Cerebellar nuclear complex (tissue), 1 donor: ENCODE results near the gene LRRC36.

Experiments
- DNase-seq, 2 experiments: peaks; one replicate each; lab custom pipeline; 2025; lab: John Stamatoyannopoulos, UW

LRRC36 gene

DNA sequence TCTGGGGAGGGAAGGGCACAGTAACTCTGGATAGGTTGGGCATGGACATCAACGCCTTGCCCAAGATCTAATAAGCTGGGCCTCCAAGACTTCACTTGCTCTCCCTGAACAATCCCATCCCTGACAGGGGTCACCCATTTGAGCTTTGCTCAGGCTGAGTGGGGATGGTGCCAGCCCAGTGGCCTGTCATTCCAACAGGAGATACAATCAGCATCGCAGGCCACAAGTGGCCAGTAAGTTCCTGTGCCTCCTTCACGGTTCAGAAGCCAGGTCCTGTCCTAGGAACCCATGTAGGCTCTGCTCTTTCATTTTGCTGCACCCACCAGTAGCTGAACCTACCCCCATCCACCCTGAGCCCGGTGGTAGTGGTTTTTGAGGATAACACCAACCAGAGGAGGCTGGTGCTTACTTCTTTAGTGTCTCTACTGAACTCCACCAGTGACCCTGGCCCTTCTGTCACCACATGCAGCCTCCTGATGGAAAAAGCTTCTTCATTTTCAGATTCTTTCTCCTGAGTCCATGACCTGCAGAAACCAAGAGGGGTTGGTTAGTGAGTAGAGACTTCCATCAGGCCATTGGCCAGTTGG, 32.4 kb upstream of the LRRC36 start:
- DNase-seq: no peak

GRCh38 chr16:67294938-67295361, 31.7 kb upstream of the LRRC36 start:
- no peak for DNase-seq

- DNase-seq: no peak
Observed at GRCh38 chr16:67296420-67296819, 30.2 kb upstream of the LRRC36 start.

DNA sequence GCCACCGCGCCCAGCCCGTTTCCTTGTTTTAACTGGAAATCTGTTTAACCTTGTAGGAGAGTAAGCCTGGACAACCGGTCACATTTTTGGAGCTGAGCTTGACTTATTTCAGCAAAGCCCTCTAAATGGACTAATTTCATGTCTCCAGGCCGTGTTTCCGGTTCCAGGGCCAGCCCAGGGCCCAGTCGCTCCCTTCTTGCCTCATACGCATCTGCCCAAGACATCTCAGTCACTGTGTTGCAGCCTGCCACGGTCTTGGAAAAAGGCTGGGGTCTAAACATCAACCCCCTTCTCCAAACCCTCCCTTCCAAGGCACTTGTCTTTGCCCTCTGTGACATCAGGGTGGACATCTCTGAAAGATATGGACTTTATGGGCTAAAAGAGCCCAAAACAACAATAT, 28.3 kb upstream of the LRRC36 start:
- no peak for DNase-seq

DNA sequence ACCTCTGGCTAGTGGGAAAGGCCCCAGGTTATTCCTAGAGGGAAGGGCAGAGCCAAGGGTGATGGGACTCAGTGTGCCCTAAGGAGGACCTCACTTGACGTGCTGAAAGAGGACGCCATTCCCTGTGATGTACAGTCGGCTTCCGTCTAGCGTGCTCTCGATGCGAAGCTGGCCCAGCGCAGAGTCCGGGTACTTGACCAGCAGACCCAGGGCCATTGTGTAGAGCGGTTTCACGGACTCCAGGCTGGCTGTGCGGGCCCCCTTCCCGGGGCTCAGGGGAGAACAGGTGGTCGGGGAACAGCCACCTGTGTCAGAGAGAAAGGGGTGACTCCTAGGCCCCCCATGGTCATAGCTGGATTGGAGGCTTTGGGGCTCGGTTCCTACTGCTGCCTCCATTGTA, 27.3 kb upstream of the LRRC36 start:
- DNase-seq: no peak

DNA sequence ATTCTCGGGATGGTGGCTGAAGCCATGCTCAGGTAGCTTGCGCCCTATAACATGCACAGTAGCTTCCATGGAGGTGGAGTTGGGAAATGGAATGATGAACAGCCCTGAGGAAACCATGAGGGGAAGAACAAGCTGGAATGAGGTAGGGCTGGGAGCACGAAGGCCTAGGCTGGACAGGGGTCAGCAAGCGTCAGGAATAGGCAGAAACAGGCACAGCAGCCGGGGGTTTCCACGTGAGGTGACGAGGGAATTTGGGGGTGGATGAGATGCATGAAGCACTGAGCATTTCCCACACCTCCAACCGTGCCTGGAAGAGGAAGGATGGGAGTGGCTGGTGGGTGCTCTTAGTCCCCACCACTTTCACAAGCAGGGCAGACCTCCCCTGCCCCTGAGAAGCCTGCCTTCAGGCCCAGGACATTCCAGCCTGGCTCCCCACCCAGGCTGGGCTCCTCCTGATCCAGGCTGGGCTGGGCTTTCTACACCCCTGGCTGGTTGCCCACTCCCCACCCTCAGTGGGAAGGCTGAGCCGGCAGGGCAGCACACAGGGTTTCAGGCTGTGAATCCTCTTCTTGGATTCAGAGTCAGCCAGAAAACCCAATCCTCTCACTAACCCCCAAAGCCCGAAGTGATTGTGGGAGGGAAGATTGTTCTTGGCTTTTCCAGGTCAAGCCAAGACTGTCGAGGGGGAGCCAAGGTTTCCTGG, 25.4 kb upstream of the LRRC36 start:
- no peak for DNase-seq

- DNase-seq: no peak
Observed at GRCh38 chr16:67302076-67302475, 24.5 kb upstream of the LRRC36 start.

DNA sequence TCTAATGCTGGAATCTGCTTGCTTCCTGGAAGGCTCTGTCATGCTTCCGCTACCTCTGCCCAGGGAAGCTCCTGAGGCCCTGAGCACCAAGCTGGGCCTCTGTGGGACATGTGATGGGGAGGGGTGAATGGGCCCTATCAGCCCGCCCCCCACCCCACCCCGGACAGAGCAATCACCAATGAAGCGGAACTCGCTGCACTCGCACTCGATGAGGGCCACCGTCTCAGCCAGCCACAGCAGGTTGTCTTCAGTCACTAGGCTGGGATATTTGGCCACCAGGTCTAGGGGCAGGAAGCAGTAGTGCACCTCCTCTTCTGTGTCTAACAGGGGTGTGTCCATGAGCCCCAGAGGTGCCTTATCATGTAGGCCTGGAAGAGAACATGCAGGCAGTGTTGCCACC, 23.6 kb upstream of the LRRC36 start:
- DNase-seq: no peak

GRCh38 chr16:67304020-67304419, 22.6 kb upstream of the LRRC36 start:
- no peak for DNase-seq

DNA sequence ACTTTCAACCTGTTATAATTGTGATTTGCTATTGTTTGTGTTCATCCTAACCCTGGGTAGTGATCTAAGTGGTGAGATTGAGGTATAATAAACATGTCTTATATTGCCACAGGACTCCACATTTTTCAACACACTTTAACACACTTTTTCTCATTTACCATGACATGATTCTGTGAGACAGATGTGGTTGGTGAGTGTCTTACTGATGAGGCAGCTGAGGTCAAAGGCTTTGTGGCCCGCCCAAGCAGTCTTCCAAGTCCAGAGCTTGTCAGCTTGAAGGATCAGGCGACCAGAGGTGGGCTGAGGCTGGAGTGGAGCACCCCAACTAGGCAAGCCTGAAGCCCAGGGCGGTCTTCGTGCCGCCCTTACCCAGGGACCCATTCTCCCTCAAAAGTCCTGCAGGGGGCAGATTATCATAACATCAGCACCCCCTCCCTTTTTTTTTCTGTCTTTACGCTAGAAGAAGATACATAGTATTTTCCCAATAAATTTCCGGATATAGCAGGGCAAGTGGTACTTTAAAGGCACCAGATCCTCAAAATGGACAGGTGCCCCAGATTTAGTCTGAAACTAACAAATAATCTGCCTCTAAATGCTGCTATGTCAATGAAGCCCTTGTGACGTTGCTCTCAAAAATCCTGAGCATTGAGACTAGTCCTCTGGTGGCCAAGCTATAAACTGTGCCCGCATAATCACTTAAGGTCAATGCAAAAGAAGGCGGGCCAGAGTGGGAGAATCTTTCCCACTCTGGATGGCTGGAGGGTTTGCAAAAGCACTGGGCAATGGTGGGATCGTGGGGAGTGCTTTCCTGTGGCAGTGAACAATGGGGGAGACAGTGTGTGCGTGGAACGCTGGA, 21.2 kb upstream of the LRRC36 start:
- no peak for DNase-seq

DNA sequence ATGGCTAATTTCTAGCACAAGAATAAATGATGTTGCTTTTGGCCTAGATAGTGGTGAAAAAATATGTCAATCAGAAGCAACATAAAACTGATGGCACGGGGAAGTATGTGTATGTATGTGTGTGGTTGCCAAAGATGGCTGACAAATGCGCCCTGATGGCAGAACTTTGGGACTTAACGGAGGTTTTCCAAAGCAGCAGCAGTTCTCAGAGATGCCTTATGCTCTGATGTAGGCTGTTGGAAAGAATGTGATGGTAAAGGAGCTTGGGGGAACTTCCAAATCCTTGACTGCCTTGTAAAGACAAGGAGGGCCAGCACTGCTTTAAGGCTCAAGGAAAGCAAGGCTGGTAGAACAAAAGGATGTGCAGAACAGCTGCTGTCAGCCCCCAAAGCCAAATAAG, 16.1 kb upstream of the LRRC36 start:
- DNase-seq: no peak

- DNase-seq: no peak
Observed at GRCh38 chr16:67311607-67312488, 14.8 kb upstream of the LRRC36 start.

GRCh38 chr16:67312719-67313118, 13.9 kb upstream of the LRRC36 start:
- no peak for DNase-seq

GRCh38 chr16:67317853-67318252, 8.8 kb upstream of the LRRC36 start:
- no peak for DNase-seq

GRCh38 chr16:67326115-67326471, 522 bp upstream of the LRRC36 start:
- DNase-seq: no peak

GRCh38 chr16:67327743-67328142, 1.1 kb downstream of the LRRC36 start:
- DNase-seq: no peak

DNA sequence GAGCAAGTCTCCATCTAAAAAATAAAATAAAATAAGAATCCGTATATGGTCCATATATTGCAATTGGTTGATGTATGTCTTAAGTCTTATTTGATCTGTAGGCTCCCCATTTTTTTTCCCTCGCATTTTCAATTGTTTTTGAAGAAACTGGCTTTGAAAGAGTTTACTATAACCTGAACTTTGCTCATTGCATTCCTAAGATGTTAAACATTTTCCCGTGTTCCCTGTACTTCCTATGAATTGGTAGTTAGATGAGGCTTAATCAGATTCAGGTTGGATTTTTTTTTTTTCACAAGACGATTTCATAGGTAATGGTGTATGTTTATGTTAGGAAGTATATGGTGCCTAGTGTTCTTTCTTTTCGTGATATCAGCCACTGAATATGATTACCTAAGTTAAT, 3.3 kb downstream of the LRRC36 start:
- DNase-seq: no peak

GRCh38 chr16:67333315-67333714, 6.7 kb downstream of the LRRC36 start:
- no peak for DNase-seq

- DNase-seq: no peak
Observed at GRCh38 chr16:67336116-67336515, 9.5 kb downstream of the LRRC36 start.

- DNase-seq: no peak
Observed at GRCh38 chr16:67336648-67337047, 10.0 kb downstream of the LRRC36 start.

- no peak for DNase-seq
Observed at GRCh38 chr16:67339453-67339852, 12.8 kb downstream of the LRRC36 start.

DNA sequence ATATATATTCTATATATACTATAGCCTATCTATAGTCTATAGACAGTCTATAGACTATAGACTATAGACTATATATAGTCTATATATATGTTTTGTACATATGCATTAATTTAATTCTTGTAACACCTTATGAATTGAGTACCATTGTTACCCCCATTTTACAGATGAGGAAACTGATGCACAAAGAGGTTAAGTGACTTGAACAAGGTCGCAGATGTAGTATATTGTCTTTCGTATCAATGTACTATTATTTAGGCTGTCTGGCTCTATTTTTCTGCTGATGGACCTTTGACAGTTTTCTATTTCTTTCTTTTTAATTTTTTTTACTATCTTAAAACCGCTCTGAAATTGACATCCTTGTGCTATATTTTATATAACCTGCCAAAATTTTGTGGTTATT, 14.6 kb downstream of the LRRC36 start:
- DNase-seq: no peak
